Neural cell (in vitro differentiated cells): ENCODE results near the gene PSMB4. TPM values are rescaled to one million over a fixed set of nuclear protein-coding genes. Genes with fewer than 3 reads are reported as not detected.
A peak's percentile ranks its signal among the peaks of the same experiment; 100 is the strongest.
"Not testable (repeated sequence)": the region's sequence is repeated elsewhere in the genome, so short reads cannot be mapped to it uniquely, and the experiment has no call there.

Experiments used
- H2AFZ ChIP-seq: fragments of 200-600, 300-800 bp; sonication (generic), shearing (Covaris generic); 2 replicates; pipeline ENCODE4 v1.6.0; 2014; ENCODE audit warnings: low read depth, mild to moderate bottlenecking, antibody characterized with exemption, low read length, moderate library complexity
- H3F3A ChIP-seq: fragments of 200-600 bp; shearing (Covaris generic); 2 replicates; pipeline ENCODE4 v1.6.1; 2016; ENCODE audit warnings: mild to moderate bottlenecking, moderate library complexity, mixed read lengths, antibody characterized with exemption, low read length; ENCODE audit not compliant: insufficient read depth, poor library complexity, severe bottlenecking
- H3K27ac ChIP-seq: fragments of 200-600, 300-800 bp; sonication (generic), shearing (Covaris generic); 2 replicates; pipeline ENCODE4 v1.5.1; 2014; ENCODE audit warnings: mild to moderate bottlenecking, low read length, moderate library complexity
- H3K27me3 ChIP-seq: fragments of 300-800, 200-600 bp; sonication (generic), shearing (Covaris generic); 2 replicates; pipeline ENCODE4 v1.6.0; 2014; ENCODE audit warnings: mild to moderate bottlenecking, low read depth, low read length, moderate library complexity; ENCODE audit not compliant: insufficient read depth
- H3K36me3 ChIP-seq: fragments of 300-800, 200-600 bp; sonication (generic), shearing (Covaris generic); 2 replicates; pipeline ENCODE4 v1.5.1; 2014; ENCODE audit warnings: mild to moderate bottlenecking, antibody characterized with exemption, low read length, moderate library complexity; ENCODE audit not compliant: insufficient read depth
- H3K4me2 ChIP-seq: fragments of 300-800, 200-600 bp; sonication (generic), shearing (Covaris generic); 2 replicates; pipeline ENCODE4 v1.6.0; 2014; ENCODE audit warnings: mild to moderate bottlenecking, low read length
- H3K4me3 ChIP-seq: fragments of 300-800, 200-600 bp; sonication (generic), shearing (Covaris generic); 2 replicates; pipeline ENCODE4 v1.5.1; 2014; ENCODE audit warnings: mild to moderate bottlenecking, low read length, moderate library complexity
- H3K79me2 ChIP-seq: fragments of 200-600 bp; shearing (Covaris generic); replicated peaks from 2 replicates; pipeline ENCODE4 v1.6.0; 2014; ENCODE audit warnings: mild to moderate bottlenecking, low read length, moderate library complexity; ENCODE audit not compliant: insufficient read depth
- H3K9ac ChIP-seq: fragments of 300-800, 200-600 bp; sonication (generic), shearing (Covaris generic); 2 replicates; pipeline ENCODE4 v1.6.1; 2016; ENCODE audit warnings: mild to moderate bottlenecking, low read length, mixed read lengths
- H3K9me2 ChIP-seq: fragments of 200-600 bp; shearing (Covaris generic); 2 replicates; pipeline ENCODE4 v1.6.1; 2016; ENCODE audit warnings: mild to moderate bottlenecking, low read length, mixed read lengths; ENCODE audit not compliant: insufficient read depth
- H3K9me3 ChIP-seq: fragments of 200-600, 300-800 bp; sonication (generic), shearing (Covaris generic); 2 replicates; pipeline ENCODE4 v1.6.1; 2016; ENCODE audit warnings: mild to moderate bottlenecking, mixed run types, low read length, moderate library complexity, mixed read lengths
- H4K20me1 ChIP-seq: fragments of 200-600 bp; shearing (Covaris generic); 2 replicates; pipeline ENCODE4 v1.6.1; 2016; ENCODE audit warnings: mild to moderate bottlenecking, mixed run types; ENCODE audit not compliant: insufficient read depth
- EP300 ChIP-seq: fragments of 450-650 bp; conservative IDR thresholded peaks from 2 replicates; pipeline ENCODE4 v1.6.1; 2014; ENCODE audit warnings: antibody characterized with exemption, mild to moderate bottlenecking, moderate library complexity; ENCODE audit not compliant: poor library complexity, severe bottlenecking
- EZH2 ChIP-seq: fragments of 200-600, 300-800 bp; shearing (Covaris generic), sonication (generic); IDR thresholded peaks from 2 replicates; pipeline ENCODE4 v1.6.1; 2014; ENCODE audit warnings: antibody characterized with exemption, low read length, borderline replicate concordance, mild to moderate bottlenecking; ENCODE audit not compliant: insufficient read depth, poor library complexity, severe bottlenecking
- MXI1 ChIP-seq: fragments of 450-650 bp; conservative IDR thresholded peaks from 2 replicates; pipeline ENCODE4 v1.6.1; 2014; ENCODE audit warnings: antibody characterized with exemption, mild to moderate bottlenecking; ENCODE audit not compliant: poor library complexity, severe bottlenecking
- POLR2AphosphoS5 ChIP-seq: IDR thresholded peaks from 2 replicates; pipeline ENCODE4 v1.6.1; 2012
- RAD21 ChIP-seq: fragments of 450-650 bp; conservative IDR thresholded peaks from 2 replicates; pipeline ENCODE4 v1.6.1; 2014; ENCODE audit warnings: antibody characterized with exemption, mild to moderate bottlenecking, moderate library complexity
- REST ChIP-seq: IDR thresholded peaks from 2 replicates; pipeline ENCODE4 v1.6.1; 2012; ENCODE audit warnings: borderline replicate concordance
- SMC3 ChIP-seq: fragments of 450-650 bp; conservative IDR thresholded peaks from 2 replicates; pipeline ENCODE4 v1.6.1; 2014; ENCODE audit warnings: antibody characterized with exemption, mild to moderate bottlenecking, moderate library complexity; ENCODE audit not compliant: poor library complexity
- TAF1 ChIP-seq: IDR thresholded peaks from 2 replicates; pipeline ENCODE4 v1.6.1; 2012; ENCODE audit warnings: low read depth
- polyA minus RNA-seq: library from RNA; depleted of rRNA, polyadenylated mRNA; stranded (reverse); fragments of >200 nt; gene quantifications from 2 replicates; pipeline ENCODE4 v1.2.3, GENCODE V29; 2014
- polyA plus RNA-seq: library from polyadenylated mRNA; depleted of rRNA; stranded (reverse); fragments of >200 nt; gene quantifications from 2 replicates; pipeline ENCODE4 v1.2.3, GENCODE V29; 2014
- TF ChIP-seq, protein P1 (sequence below): fragments of 450-650 bp; IDR thresholded peaks from 2 replicates; pipeline ENCODE4 v1.5.1; 2014; ENCODE audit warnings: antibody characterized with exemption, mild to moderate bottlenecking, moderate library complexity; ENCODE audit not compliant: poor library complexity, severe bottlenecking

Gene PSMB4
- 695 and 729 TPM in 2 replicates for polyA plus RNA-seq
- 200 and 202 TPM in 2 replicates for polyA minus RNA-seq

- Histone ChIP-seq H3K9ac (peak within 1 kb of the TSS; percentile 83), H3F3A (peaks cover 10% of the 10 kb centered on the region), H3K4me3 (peak within 1 kb of the TSS; percentile 86), H3K36me3 (no peaks in the 10 kb centered on the region), H3K79me2 (peaks cover 17% of the 10 kb centered on the region), H2AFZ (peak within 1 kb of the TSS; percentile 30), H3K9me3 (no peaks in the 10 kb centered on the region), H3K9me2 (no peaks in the 10 kb centered on the region), H3K4me2 (peak within 1 kb of the TSS; percentile 81), H3K27me3 (no peaks in the 10 kb centered on the region), H3K27ac (peak within 1 kb of the TSS; percentile 86), H4K20me1 (no peaks in the 10 kb centered on the region)
- TF ChIP-seq MXI1 (peak; percentile 71), TAF1 (peak; percentile 79), EP300 (peak; percentile 47), SMC3 (peak; percentile 47), POLR2AphosphoS5 (peak; percentile 99), EZH2 (no peak), RAD21 (peak; percentile 71), REST (peak; percentile 92)
- TF ChIP-seq, protein P1, sequence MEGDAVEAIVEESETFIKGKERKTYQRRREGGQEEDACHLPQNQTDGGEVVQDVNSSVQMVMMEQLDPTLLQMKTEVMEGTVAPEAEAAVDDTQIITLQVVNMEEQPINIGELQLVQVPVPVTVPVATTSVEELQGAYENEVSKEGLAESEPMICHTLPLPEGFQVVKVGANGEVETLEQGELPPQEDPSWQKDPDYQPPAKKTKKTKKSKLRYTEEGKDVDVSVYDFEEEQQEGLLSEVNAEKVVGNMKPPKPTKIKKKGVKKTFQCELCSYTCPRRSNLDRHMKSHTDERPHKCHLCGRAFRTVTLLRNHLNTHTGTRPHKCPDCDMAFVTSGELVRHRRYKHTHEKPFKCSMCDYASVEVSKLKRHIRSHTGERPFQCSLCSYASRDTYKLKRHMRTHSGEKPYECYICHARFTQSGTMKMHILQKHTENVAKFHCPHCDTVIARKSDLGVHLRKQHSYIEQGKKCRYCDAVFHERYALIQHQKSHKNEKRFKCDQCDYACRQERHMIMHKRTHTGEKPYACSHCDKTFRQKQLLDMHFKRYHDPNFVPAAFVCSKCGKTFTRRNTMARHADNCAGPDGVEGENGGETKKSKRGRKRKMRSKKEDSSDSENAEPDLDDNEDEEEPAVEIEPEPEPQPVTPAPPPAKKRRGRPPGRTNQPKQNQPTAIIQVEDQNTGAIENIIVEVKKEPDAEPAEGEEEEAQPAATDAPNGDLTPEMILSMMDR, result peak; percentile 82
These were observed at the start of gene PSMB4 for GRCh38 chr1:151399324-151400171. Gene PSMB4, plus strand, starts transcription at chr1:151399573. Its CDS starts 15 bp downstream, at chr1:151399588.

DNA sequence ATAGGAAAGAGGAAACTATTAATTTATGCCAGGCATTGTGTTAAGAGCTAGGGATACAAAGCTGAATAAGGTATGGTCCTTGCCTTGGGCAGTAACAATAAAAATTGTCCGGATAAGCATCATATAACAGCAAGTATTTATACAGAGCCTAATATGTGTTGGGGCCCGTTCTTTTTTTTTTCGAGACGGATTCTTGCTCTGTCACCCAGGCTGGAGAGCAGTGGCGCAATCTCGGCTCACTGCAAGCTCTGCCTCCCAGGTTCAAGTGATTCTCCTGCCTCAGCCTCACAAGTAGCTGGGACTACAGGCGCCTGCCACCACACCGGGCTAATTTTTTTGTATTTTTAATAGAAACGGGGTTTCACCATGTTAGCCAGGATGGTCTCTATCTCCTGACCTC is 49.0 kb upstream of the PSMB4 start:
- H3K4me2 ChIP-seq, H3K4me3 ChIP-seq, H2AFZ ChIP-seq, H4K20me1 ChIP-seq, H3K9me2 ChIP-seq, H3K9me3 ChIP-seq, H3K27me3 ChIP-seq, H3K27ac ChIP-seq, H3K36me3 ChIP-seq, H3F3A ChIP-seq, H3K9ac ChIP-seq: not testable (repeated sequence)
- peaks cover 12% of the 10 kb centered on the region for H3K79me2 ChIP-seq
